ENCODE measurements around the gene GABRP.

The GABRP gene

GRCh38 chr5:170861667-170861916 is 78.1 kb downstream of the GABRP start:
- DNase-seq (ENCODE audit: low read depth in 2 of 2) = no peak

- no peak for DNase-seq (ENCODE audit: low read depth in 2 of 2)
Measured at GRCh38 chr5:170861917-170862766, 78.6 kb downstream of the GABRP start, which contains the start of gene RANBP17. RANBP17 (plus strand) TSS chr5:170862018.

DNA sequence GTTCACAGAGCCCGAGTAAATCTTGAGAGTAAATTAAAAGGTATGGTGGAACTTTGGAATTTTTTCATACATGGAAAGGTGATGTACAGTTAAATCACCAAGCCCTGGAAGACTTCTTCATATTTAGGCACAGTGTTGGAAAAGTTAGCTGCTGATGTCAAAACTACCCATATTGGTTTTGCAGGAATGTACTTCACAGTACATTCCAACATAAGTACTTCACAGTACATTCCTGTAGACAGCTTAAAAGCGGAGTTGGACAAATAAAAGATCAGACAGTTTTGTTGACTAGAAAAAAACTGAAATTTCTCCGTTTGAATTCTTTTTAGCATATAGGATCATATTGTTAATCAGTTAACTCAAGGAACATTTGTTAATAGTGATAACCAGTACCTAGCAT is 80.1 kb downstream of the GABRP start:
- no peak for DNase-seq (ENCODE audit: low read depth in 2 of 2)
